ENCODE data around the gene ASB2. TPM values are rescaled to one million over a fixed set of nuclear protein-coding genes. Genes with fewer than 3 reads are reported as not detected.

ASB2 gene
- total and polyA plus RNA-seq, 2 donors (not counting 1 experiment from before 2014, with no cell fraction given), result 0.99 to 1.5 TPM

- Histone ChIP-seq H3K27me3 (ENCODE audit: control insufficient read depth, insufficient read depth, low read length) (no peaks in the 10 kb centered on the region), H2AFZ (ENCODE audit: low read length) (no peak overlapping the region), H3K9ac (ENCODE audit: insufficient read depth, low read length) (no peak overlapping the region), H3K4me1 (ENCODE audit: control insufficient read depth, extremely low read depth, insufficient read depth, low read length) (no peaks in the 10 kb centered on the region), H4K20me1 (ENCODE audit: control insufficient read depth, extremely low read depth, insufficient read depth, low read length) (no peaks in the 10 kb centered on the region), H3K9me3 (ENCODE audit: control insufficient read depth, insufficient read depth, low read depth, low read length) (no peaks in the 10 kb centered on the region), H3K79me2 (ENCODE audit: control insufficient read depth, insufficient read depth, low read length) (no peaks in the 10 kb centered on the region), H3K4me3 (replicated peaks in 1 of 4; ENCODE audit: control extremely low read depth in 1 of 4, insufficient read depth in 1 of 4, low read depth in 3 of 4, low read length in 4 of 4) (no peak overlapping the region), H3K27ac (ENCODE audit: insufficient read depth, low read length) (no peak overlapping the region), H3K36me3 (ENCODE audit: control insufficient read depth, insufficient read depth, low read length) (no peaks in the 10 kb centered on the region), H3K4me2 (ENCODE audit: extremely low read depth, insufficient read depth, low read length) (no peak overlapping the region)
- no peak for DNase-seq (ENCODE audit: low read depth in 2 of 2)
- TF ChIP-seq CTCF (conservative IDR thresholded peaks at IDR 0.05 in 1 of 2, IDR thresholded peaks at IDR 0.05 in 1 of 2; ENCODE audit: low read depth in 1 of 2, low read length in 2 of 2), result no peak
- no peak for TF ChIP-seq EZH2 (IDR thresholded peaks at IDR 0.05; ENCODE audit: low read length, missing control alignments)
Measured at GRCh38 chr14:93911975-93912615, 64.3 kb downstream of the ASB2 start.

GRCh38 chr14:93909429-93910128 lies 66.8 kb downstream of the ASB2 start:
- Histone ChIP-seq H3K9ac (ENCODE audit: insufficient read depth, low read length) (no peak overlapping the region), H3K36me3 (ENCODE audit: control insufficient read depth, insufficient read depth, low read length) (no peaks in the 10 kb centered on the region), H2AFZ (ENCODE audit: low read length) (no peak overlapping the region), H3K9me3 (ENCODE audit: control insufficient read depth, insufficient read depth, low read depth, low read length) (no peaks in the 10 kb centered on the region), H4K20me1 (ENCODE audit: control insufficient read depth, extremely low read depth, insufficient read depth, low read length) (no peaks in the 10 kb centered on the region), H3K27me3 (ENCODE audit: control insufficient read depth, insufficient read depth, low read length) (no peaks in the 10 kb centered on the region), H3K27ac (ENCODE audit: insufficient read depth, low read length) (no peak overlapping the region), H3K4me1 (ENCODE audit: control insufficient read depth, extremely low read depth, insufficient read depth, low read length) (no peaks in the 10 kb centered on the region), H3K4me3 (replicated peaks in 1 of 4; ENCODE audit: control extremely low read depth in 1 of 4, insufficient read depth in 1 of 4, low read depth in 3 of 4, low read length in 4 of 4) (no peak overlapping the region), H3K4me2 (ENCODE audit: extremely low read depth, insufficient read depth, low read length) (no peak overlapping the region), H3K79me2 (ENCODE audit: control insufficient read depth, insufficient read depth, low read length) (no peaks in the 10 kb centered on the region)
- peak in 1 of 2 donors; percentile 20 for DNase-seq (ENCODE audit: low read depth in 2 of 2)
- TF ChIP-seq EZH2 (IDR thresholded peaks at IDR 0.05; ENCODE audit: low read length, missing control alignments) (no peak), CTCF (conservative IDR thresholded peaks at IDR 0.05 in 1 of 2, IDR thresholded peaks at IDR 0.05 in 1 of 2; ENCODE audit: low read depth in 1 of 2, low read length in 2 of 2) (no peak)

GRCh38 chr14:93906341-93907329 lies 69.7 kb downstream of the ASB2 start:
- Histone ChIP-seq H3K4me3 (replicated peaks in 1 of 4; ENCODE audit: control extremely low read depth in 1 of 4, insufficient read depth in 1 of 4, low read depth in 3 of 4, low read length in 4 of 4) (no peak overlapping the region), H2AFZ (ENCODE audit: low read length) (no peak overlapping the region), H3K9ac (ENCODE audit: insufficient read depth, low read length) (no peak overlapping the region), H3K36me3 (ENCODE audit: control insufficient read depth, insufficient read depth, low read length) (no peaks in the 10 kb centered on the region), H3K4me2 (ENCODE audit: extremely low read depth, insufficient read depth, low read length) (no peak overlapping the region), H4K20me1 (ENCODE audit: control insufficient read depth, extremely low read depth, insufficient read depth, low read length) (no peaks in the 10 kb centered on the region), H3K4me1 (ENCODE audit: control insufficient read depth, extremely low read depth, insufficient read depth, low read length) (no peaks in the 10 kb centered on the region), H3K27ac (ENCODE audit: insufficient read depth, low read length) (no peak overlapping the region), H3K9me3 (ENCODE audit: control insufficient read depth, insufficient read depth, low read depth, low read length) (no peaks in the 10 kb centered on the region), H3K27me3 (ENCODE audit: control insufficient read depth, insufficient read depth, low read length) (no peaks in the 10 kb centered on the region), H3K79me2 (ENCODE audit: control insufficient read depth, insufficient read depth, low read length) (no peaks in the 10 kb centered on the region)
- DNase-seq (ENCODE audit: low read depth in 2 of 2), result peak; percentile 8 to 13
- TF ChIP-seq CTCF (conservative IDR thresholded peaks at IDR 0.05 in 1 of 2, IDR thresholded peaks at IDR 0.05 in 1 of 2; ENCODE audit: low read depth in 1 of 2, low read length in 2 of 2) (peak; percentile 31 to 56), EZH2 (IDR thresholded peaks at IDR 0.05; ENCODE audit: low read length, missing control alignments) (no peak)
